ENCODE results near the gene GSN. TPM values are rescaled to one million over a fixed set of nuclear protein-coding genes. Genes with fewer than 3 reads are reported as not detected.

GSN gene
- total and polyA plus RNA-seq, 9 of the 15 experiments (the other 6 are each of a cell fraction or from before 2014, with no cell fraction given): 0.39 to 16.6 (median 8.2) TPM

- no peak for TF ChIP-seq ARHGAP35 (IDR thresholded peaks at IDR 0.05; ENCODE audit: partially characterized antibody)
- TF ChIP-seq KDM1A (IDR thresholded peaks at IDR 0.05): peak in 1 of 2 experiments; percentile 32; a peak in 1 of 4 replicates
- TF ChIP-seq COPS2 (conservative IDR thresholded peaks at IDR 0.05): no peak
- TF ChIP-seq CBX5 (IDR thresholded peaks at IDR 0.05; ENCODE audit: borderline replicate concordance, low read depth): no peak
- TF ChIP-seq ATF1 (CRISPR knock-in tag; IDR thresholded peaks at IDR 0.05): no peak
- peak; percentile 62 for TF ChIP-seq ATF1 (tag; IDR thresholded peaks at IDR 0.05)
- TF ChIP-seq ZNF239 (CRISPR knock-in tag; IDR thresholded peaks at IDR 0.05): peak; percentile 59
- peak; percentile 81 for TF ChIP-seq ZNF76 (CRISPR knock-in tag; IDR thresholded peaks at IDR 0.05; ENCODE audit: borderline replicate concordance)
- peak; percentile 75; the same call in 1 of the 2 replicates for TF ChIP-seq ZNF584 (CRISPR knock-in tag; IDR thresholded peaks at IDR 0.05; ENCODE audit: low read depth)
- no peak for TF ChIP-seq GATAD2B (IDR thresholded peaks at IDR 0.05; ENCODE audit: borderline replicate concordance)
- TF ChIP-seq, protein P1, sequence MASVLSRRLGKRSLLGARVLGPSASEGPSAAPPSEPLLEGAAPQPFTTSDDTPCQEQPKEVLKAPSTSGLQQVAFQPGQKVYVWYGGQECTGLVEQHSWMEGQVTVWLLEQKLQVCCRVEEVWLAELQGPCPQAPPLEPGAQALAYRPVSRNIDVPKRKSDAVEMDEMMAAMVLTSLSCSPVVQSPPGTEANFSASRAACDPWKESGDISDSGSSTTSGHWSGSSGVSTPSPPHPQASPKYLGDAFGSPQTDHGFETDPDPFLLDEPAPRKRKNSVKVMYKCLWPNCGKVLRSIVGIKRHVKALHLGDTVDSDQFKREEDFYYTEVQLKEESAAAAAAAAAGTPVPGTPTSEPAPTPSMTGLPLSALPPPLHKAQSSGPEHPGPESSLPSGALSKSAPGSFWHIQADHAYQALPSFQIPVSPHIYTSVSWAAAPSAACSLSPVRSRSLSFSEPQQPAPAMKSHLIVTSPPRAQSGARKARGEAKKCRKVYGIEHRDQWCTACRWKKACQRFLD (CRISPR knock-in tag; IDR thresholded peaks at IDR 0.05): peak; percentile 92
- no peak for TF ChIP-seq HDAC3 (IDR thresholded peaks at IDR 0.05; ENCODE audit: borderline replicate concordance, partially characterized antibody)
- TF ChIP-seq, protein P2, sequence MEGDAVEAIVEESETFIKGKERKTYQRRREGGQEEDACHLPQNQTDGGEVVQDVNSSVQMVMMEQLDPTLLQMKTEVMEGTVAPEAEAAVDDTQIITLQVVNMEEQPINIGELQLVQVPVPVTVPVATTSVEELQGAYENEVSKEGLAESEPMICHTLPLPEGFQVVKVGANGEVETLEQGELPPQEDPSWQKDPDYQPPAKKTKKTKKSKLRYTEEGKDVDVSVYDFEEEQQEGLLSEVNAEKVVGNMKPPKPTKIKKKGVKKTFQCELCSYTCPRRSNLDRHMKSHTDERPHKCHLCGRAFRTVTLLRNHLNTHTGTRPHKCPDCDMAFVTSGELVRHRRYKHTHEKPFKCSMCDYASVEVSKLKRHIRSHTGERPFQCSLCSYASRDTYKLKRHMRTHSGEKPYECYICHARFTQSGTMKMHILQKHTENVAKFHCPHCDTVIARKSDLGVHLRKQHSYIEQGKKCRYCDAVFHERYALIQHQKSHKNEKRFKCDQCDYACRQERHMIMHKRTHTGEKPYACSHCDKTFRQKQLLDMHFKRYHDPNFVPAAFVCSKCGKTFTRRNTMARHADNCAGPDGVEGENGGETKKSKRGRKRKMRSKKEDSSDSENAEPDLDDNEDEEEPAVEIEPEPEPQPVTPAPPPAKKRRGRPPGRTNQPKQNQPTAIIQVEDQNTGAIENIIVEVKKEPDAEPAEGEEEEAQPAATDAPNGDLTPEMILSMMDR (IDR thresholded peaks at IDR 0.05 in 2 of 3, conservative IDR thresholded peaks at IDR 0.05 in 1 of 3; ENCODE audit: insufficient read depth in 2 of 3, low read depth in 1 of 3, low read length in 3 of 3): no peak
- TF ChIP-seq FIP1L1 (IDR thresholded peaks at IDR 0.05; ENCODE audit: low read depth, low read length, poor library complexity, severe bottlenecking): no peak
- TF ChIP-seq, protein P3, sequence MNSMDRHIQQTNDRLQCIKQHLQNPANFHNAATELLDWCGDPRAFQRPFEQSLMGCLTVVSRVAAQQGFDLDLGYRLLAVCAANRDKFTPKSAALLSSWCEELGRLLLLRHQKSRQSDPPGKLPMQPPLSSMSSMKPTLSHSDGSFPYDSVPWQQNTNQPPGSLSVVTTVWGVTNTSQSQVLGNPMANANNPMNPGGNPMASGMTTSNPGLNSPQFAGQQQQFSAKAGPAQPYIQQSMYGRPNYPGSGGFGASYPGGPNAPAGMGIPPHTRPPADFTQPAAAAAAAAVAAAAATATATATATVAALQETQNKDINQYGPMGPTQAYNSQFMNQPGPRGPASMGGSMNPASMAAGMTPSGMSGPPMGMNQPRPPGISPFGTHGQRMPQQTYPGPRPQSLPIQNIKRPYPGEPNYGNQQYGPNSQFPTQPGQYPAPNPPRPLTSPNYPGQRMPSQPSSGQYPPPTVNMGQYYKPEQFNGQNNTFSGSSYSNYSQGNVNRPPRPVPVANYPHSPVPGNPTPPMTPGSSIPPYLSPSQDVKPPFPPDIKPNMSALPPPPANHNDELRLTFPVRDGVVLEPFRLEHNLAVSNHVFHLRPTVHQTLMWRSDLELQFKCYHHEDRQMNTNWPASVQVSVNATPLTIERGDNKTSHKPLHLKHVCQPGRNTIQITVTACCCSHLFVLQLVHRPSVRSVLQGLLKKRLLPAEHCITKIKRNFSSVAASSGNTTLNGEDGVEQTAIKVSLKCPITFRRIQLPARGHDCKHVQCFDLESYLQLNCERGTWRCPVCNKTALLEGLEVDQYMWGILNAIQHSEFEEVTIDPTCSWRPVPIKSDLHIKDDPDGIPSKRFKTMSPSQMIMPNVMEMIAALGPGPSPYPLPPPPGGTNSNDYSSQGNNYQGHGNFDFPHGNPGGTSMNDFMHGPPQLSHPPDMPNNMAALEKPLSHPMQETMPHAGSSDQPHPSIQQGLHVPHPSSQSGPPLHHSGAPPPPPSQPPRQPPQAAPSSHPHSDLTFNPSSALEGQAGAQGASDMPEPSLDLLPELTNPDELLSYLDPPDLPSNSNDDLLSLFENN (IDR thresholded peaks at IDR 0.05; ENCODE audit: low read depth in 2 of 2, low read length in 2 of 2): no peak
- peak; percentile 91 for TF ChIP-seq ZNF766 (CRISPR knock-in tag; conservative IDR thresholded peaks at IDR 0.05)
- no peak for TF ChIP-seq ZNF717 (CRISPR knock-in tag; IDR thresholded peaks at IDR 0.05)
- TF ChIP-seq SMARCE1 (IDR thresholded peaks at IDR 0.05): peak; percentile 51; the same call in 1 of the 2 replicates
- 0 out of 2 replicates have a peak, but pooled peaks have one; percentile 45 for TF ChIP-seq ZKSCAN1 (IDR thresholded peaks at IDR 0.05; ENCODE audit: low read depth, low read length)
- TF ChIP-seq HDAC8 (tag; IDR thresholded peaks at IDR 0.05): peak; percentile 96
- TF ChIP-seq, protein P4, sequence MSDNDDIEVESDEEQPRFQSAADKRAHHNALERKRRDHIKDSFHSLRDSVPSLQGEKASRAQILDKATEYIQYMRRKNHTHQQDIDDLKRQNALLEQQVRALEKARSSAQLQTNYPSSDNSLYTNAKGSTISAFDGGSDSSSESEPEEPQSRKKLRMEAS (CRISPR knock-in tag; IDR thresholded peaks at IDR 0.05): no peak
Measured at GRCh38 chr9:121218357-121219027, 49.5 kb upstream of the GSN start (continued).

All from K562 (cell line).